Measurements from ENCODE around the gene METTL25B.

The METTL25B gene

DNA sequence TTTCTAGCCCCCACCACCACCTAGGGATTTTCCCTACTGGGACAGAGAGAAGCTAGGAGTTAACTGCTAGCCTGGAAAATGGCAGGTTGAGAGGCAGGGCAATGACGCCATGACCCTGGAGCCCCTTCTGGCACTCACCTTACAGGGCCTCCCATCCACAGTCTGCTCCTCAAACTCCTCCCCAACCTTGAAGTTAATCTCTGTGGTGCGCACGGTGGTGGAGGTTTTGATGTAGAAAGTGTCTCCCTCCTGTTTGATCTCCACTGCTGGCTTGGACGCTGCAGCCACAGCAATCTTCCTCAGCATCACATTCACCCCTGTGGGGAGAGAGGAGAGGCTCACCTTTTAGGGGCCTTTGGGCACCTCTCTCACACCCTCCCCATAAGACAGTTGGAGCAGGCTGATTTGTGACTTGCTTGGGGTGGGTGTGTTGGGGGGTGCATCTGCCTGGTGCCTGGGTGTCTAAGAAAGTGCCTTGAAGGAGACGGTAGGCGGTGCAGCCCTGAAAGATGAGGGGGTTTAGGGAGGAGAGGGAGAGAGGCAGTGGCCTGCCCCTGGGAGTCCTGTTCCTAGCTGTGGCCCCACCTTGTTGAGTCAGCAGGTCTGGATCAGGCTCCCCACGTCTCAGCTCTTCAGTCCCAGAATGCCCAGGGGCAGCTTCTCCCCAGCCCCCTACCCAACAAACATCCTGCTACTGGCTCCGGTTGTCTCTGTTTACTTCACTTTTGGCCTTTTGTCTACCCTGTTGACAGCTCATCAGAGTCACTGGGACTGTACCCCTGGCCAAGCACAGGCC, 27.3 kb upstream of the METTL25B start:
- DNase-seq (ENCODE audit: low spot score), result no peak

DNA sequence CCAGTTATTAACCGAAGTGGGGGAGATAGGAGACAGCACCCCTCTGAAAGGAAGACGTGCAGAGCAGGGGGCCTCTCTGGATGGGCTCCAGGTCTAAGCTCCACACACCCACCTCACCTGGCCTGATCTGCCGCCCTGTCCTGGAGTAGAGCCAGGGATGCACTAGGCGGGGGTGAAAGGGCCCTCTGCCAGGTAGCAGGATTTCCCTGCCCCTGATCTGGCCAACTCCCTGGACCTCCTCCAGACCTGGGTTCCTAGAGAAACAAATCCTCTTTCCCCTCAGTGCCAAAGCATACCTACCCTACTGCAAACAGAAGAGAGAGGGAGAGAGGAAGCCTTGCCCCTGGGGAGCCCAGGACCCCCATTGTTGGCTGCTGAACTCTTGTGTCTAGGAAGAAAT, 24.9 kb upstream of the METTL25B start:
- no peak for DNase-seq (ENCODE audit: low spot score)

DNA sequence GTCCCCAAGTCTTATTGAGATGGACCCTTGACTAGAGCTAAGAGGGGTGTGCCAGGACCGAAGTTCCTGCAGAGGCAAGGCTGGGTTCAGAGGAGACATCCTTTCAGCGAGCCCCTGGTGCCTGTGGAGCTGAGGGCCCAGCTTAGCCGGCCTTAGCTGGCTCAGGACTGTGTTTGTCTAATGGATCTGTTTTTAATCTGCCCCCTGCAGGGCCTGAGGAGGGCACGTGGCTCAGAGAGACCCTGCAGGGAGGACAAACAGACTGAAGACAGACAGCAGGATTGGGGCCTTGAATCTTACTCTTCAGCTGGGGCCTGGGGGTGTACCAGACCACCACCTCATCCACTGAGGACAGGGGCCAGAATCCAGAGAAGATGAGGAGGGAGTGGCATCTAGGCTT, 24.5 kb upstream of the METTL25B start:
- DNase-seq (ENCODE audit: low spot score), result no peak

DNA sequence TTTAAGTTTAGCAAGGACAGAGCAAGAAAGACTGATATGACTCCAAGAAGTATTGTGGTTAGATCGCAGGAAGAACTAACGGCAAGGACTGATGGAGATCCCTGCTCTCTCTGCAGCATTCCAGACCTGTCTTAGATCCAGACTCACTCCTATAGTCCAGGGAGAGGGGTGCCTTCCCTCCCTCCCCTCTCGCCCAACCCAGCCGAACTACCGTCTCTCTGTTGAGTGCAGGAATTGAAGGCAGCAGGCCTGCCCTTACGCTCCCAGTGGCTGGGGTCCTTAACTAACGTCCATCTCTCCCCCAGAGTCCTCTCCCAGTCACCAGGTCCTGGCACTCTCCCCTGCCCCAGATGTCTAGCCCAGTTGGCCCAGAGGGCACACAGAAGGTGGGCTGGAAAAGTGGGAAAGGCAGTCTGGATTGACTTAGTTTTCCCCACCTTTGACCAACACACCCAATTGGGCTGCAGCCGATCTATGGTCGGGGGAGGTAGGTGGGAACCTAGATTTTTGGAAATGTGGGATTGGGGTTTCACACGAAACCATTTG, 24.0 kb upstream of the METTL25B start:
- DNase-seq (ENCODE audit: low spot score), result no peak

DNA sequence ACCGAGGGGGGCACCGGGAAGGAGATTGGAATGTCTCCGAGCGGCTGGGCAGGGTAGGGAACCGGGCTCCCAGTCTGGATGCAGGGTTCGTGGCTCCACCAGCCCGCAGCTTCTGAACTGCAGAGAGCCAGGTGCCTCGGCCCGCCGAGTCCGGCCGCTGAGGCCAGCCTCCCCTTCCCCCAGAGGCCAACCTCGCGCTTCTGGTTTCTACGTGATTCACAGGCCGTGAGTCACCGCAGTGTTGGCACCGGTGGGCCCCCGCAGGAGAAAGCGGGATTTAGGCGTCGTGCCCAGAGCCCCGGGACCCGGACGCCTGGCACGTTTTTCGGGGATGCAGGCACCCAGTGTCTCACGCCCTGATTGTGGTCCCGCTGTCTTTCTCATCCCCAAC, 23.3 kb upstream of the METTL25B start:
- DNase-seq (ENCODE audit: low spot score), result no peak

DNA sequence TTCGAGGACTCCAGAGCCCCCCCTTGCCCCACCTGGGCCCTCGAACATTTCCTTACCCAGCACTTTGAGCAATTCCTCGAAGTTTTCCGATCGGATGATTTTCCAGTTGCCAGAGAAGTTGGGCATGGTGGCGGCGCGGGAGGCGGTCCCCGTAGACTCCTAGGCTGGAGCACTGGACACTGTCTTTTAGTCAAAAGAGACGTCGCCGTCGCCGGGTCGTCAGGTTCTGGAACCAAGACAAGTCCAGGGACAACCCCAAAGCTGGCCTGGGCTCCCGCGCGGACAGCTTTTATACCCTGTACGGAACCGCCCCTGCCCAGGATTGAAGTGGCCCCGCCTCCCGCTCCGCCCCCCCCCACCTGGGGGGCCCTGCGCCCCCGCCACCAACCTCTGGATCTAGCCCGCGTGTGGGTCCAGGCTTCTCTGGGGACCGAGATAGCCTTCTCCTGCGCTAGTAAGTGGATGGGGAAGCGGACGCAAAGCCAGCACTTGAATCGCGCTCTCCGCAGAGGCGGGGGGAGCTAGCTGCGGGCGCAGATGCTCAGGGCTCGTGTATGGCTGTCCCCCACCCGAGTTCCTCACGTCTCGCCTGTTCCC, 22.9 kb upstream of the METTL25B start, which contains the start of gene CRABP2:
Gene CRABP2 (minus strand): TSS at position 263 of the 597 bp plus-strand sequence. CDS start 137 bp downstream, at position 126.
- no peak for DNase-seq (ENCODE audit: low spot score)

DNA sequence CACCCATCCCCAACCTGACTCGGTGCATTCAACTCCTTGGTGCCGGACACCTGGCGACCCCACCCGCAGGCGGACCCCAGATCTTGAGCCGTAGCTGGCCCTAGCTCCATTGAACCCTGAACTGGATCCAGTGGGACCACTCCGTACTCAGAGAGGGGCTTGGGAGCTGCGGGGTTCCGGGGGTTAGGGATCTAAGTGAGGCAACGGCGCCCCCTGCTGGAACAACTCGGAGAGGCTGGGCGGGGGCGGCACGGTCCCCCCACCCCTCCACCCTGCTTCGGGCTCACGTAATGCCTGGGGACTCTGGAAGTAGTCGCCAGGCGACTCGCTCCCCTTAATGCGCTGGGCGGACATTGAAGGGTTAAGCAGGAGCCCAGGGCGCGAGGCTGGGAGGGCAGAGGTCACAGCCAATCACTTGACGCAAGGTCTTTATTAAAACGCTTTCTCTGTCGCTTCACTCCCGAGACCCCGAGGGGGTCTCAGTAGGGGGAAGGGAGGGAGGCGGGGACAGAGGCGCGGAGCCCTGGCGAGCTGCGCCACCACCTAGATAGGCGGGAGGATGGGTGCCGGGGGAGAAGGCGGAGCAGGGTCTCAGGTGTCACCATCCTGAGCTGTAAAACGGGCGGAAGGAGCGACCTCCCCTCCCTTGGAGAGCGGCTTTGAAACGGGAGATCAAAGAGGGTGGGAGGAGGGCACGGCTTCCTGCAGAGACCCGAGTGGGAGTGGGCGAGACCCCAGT, 22.2 kb upstream of the METTL25B start:
- DNase-seq (ENCODE audit: low spot score), result peak; percentile 15

DNA sequence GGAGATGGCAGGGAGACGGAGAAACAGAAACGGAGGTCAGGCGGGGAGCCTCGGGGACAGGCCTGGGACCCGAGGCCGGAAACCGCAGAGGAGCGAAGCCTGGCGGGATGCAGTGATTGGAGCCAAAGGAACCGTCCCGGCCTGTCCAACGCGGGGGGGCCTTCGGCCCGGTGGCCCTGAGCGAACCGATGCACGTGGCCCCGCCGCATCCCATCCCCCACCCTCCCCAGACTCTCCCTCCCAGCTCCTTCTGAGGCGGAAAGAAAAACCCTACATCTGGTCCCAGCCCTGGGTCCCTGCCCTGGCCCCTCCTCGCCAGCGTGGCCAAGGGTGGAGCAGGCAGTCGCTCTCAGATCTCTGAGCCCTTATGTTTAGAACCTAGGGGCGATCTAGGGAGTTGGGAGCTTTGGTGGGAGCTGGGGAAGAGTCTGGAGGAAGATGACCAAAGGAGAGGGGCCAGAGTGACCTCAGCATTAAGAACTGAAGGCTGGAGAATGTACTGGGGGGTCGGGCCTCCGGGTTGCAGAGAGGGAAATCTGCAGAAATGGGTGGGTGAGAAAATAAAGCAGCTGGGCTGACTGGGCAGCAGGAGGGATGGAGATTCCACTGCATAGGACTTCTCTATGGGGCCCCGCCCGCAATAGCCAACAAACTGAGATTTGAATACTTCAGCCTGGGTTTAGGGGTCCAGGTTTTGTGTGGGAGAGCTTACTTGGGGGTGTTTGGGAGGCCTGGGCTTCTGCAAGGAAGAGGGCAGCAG, 21.4 kb upstream of the METTL25B start:
- no peak for DNase-seq (ENCODE audit: low spot score)

DNA sequence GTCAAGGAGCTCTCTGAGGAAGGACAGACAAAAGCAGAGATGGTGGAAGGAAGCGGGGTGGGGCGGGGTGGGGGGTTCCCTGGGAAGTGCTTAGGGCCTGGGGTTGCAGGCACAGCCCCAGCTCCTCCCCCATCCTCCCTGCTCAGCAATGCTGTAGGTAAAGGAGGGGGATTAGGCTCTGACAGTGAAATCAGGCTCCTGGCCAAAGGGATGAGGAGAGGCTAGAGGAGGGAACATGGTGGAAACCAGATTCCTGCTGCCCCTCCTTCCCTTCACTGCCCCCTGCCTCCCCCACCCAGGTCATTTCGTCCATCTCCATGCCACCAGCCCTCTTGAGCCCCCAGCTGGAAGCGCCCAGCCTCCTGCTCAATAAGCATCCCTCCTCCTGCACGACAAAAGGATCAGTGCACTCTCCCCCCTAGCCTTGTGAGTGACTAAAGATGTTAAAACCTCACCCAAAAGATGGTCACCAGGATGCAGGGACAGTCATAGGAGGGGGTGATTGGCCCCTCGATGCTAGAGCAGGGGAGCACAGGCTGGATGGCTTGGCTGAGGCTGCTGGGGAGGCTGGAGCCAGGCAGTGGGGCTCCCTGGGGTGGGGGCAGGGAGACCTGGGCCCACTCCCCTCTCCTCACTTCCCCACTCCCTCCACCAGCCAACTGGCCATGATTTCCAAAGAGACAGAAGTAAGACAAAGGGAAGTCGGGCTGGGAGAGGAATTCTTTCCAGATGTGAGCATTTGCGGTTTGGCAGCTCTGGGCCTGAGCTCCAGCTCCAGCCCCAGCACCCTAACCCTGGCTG, 20.7 kb upstream of the METTL25B start:
- DNase-seq (ENCODE audit: low spot score), result no peak

DNA sequence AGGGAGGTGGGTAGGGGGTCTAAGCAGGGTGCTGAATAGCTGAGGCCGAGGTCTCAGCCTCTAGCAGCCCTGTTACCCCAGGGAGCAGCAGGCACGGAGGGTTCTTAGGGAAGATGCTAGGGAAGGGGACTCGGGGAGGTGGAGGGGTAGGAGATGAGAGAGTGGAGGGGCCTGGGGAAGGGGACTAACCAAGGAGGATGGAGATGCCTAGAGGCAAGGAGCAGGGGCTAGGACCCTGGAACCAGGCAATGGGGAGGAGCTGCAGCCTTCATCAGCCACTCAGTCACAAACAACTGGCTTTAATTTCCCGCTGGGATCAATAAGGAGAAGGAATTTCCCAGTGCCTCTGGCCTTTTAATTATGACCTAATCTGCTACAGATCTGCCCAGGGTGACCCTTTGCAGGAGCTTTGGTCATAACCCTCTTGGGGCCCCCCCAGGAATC, 20.0 kb upstream of the METTL25B start:
- DNase-seq (ENCODE audit: low spot score), result no peak

DNA sequence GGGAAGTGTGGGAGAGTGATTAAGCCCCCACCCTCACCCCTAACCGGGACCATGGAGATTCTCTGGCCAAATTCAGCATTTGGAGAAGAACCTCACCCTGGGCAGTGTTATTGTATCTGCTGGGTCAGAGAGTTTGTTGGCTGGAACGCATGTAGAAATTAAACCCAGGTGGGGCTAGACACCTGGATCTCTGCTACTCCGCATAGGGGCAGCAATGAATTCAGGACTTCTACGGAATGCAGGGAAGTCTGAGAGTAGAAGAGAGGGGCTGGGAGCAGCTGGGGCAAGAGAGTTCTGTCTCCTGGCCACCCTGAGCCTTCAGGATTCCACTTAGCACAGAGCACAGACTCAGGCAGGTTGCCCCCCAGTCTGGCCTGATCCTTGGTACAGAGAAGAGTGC, 19.2 kb upstream of the METTL25B start:
- DNase-seq (ENCODE audit: low spot score), result no peak

DNA sequence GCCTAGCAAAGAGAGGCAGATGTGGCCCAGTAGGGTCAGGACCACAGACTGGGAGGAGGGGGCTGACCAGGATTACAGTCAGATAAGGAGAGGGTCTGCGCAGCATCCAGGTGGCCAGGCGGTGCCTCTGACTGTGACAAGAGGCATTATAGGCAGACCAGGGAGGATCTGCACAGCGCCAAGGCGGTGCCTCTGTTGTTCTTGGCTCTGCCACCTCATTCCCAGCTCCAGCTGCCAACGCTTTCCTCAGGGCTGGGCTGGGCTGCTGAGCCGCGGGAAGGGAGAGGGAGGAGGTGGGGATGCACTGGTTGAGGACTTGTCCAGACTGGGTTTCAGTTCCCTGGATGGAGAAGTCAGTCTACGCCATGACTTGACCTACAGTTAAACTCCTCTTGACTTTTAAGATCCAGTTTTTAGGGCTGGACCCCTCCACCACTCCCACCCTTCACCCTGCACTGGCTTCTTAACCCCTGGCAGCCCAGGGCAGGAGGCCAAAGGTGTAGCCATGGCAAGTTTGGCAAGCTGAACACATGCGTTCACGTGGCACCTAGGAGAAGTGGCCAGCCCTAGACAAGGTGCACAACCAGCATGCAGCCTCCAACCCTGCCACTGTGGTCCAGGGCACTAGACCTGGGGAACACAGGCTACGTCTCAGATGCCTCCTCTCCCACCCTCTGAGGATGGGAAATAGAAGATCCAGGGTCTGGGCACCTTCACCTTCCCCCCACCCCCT, 18.3 kb upstream of the METTL25B start:
- DNase-seq (ENCODE audit: low spot score), result no peak

DNA sequence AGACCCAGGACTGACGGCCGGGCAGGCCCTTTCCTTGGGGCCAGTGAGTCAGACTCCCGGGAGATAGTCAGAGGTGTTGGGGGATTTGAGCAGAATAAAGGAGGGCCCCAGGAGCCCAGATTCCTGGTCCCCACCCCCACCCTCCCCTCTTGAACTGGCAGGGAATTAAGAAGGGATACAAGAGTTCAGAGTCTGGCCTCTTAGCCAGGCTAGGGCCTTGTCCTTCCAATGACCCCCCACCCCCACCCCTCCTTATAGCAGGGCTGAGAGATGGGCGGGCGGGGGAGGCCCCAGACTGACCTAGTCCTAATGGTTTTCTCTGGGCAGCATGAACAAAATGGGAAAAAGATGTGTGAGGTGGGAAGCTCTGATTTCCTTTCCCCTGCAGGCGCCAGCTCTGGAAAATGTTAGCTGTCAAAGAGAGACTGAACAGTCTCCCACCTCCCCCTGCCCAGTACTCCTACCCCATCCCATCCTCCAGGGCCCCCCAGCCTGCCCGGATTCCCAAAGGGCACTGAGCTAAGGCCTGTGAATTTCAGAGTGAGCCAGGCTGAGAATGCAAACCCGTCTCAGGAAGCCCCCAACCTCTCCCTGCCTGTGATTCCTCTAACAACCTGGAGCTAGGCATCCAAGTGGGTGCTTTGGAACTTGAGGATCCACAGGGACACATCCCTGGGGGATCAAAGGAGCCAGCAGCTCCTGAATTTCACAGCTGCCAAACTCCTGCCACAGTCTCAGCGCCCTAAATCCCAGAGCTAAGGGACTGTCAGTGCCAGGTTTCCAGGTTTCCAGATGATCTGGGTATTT, 17.1 kb upstream of the METTL25B start:
- no peak for DNase-seq (ENCODE audit: low spot score)

DNA sequence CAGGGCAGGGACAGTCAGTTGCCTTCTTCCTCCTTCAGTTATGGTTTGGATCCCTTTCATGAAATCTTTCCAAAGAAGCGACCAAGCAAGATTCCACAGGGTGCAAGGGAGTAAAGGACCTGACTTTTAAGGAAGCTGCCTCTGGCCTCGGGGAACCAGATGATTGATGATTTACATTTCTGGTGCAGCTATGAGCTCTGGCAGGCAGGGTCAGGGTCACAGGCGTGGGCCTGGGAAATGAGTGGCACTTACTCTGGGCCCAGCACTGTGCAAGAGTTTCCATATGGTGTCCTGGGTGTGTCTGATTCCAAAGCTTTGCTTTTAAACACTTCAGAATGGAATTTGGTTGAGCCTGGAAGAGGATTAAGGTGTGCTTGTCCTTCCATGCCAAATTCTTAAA, 15.6 kb upstream of the METTL25B start:
- no peak for DNase-seq (ENCODE audit: low spot score)

DNA sequence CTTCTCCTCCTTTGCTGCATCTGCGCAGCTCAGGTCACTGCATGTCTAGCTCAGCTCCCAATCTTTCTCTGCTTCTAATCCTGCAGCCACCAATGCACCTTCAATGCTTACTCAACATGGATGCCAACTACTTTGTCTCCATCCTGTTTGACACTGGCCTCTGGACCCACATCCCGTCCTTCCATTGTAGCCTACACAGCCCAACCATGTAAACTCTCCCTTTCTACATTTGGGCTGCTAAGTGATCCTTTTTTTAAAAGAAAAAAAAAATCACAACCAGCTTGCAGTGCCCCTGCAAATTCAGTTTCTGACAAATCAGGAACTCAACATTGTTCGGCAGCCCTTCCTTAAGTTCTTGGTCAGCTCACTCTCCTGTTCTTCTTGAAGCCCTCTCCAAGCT, 13.4 kb upstream of the METTL25B start:
- no peak for DNase-seq (ENCODE audit: low spot score)

DNA sequence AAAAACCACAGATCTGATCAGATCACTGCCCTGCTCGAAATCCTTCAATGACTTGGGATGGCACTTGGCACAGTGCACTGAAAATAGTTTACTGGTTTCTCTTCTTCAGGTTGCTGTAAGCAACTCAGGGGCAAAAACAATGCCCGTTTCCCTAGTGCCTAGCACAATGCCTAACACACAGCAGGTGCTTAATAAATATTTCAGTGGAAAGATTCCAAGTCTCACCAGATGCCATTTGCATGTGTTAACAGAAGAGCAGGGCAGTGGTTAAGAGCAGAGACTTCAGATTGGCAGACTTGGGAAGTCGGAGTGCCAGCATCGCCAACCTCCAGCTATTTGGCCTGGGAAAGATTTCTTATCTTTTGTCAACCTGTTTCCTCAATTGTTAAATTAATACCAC, 10.9 kb upstream of the METTL25B start:
- no peak for DNase-seq (ENCODE audit: low spot score)

DNA sequence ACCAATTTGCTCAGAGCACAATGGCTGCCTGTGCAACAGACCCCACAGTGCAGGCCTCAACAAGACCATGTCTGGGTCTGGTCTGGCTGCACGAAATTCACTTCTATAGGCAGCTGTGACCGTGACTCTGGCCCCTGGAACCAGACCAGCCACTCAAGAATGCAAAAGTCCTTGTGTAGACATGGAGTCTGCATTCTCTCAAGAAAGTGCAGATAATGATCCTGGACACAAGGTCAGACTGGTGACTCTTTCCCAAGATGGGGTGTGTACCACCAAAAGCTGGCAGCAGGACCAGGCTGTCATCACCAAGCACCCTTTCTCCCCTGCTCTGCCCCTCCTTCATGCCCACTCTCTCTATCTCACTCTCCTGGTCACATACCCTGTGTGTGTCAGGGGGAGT, 7.1 kb upstream of the METTL25B start:
- DNase-seq (ENCODE audit: low spot score), result no peak

DNA sequence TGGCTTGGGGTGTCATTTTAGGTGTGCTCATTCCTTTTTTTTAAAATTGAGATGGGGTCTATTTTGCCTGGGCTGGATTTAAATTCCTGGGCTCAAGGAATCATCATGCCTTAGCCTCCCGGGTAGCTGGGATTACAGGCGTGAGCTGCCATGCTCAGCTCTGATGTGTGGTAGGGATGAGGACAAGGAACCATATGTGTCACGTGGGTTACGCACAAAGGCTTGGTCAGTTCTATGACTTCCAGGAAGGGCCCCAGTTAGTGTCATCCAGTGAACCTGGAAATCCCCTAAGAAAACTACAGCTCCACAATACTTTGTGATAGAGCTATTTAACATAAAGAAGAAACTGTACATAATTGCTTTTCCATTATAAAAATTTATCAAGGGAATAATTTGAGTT, 6.7 kb upstream of the METTL25B start:
- DNase-seq (ENCODE audit: low spot score), result no peak

DNA sequence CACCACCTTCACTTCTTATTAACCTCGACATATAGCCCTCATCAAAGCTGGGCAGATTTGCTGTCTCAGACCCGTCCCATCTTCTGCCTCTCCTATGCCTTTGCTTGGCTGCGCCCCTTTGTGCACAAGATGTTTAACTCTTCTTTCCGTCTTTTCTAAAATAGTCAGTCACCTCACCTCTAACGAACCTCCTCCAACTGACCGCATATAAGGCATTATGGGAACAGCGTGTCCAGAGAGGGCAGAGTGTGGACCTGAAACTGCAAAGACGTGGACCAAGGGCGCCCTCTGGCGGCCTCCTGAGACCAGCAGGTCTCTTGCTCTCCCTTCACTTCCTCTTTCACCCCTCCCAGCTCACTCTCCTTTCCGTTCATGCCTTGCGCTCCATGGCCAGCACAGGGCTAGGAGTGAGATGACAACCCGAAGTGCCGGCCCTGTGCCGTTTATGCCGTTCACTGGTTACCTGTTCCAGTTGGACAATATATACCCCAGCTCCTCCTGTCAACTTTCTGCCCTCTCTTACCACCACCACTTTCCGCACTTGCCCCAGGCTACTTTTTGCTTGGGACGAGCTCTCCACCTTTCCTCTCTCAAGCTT, 2.5 kb upstream of the METTL25B start:
- DNase-seq (ENCODE audit: low spot score), result peak; percentile 93

Data from hematopoietic multipotent progenitor cell treated with erythropoietin and hydrocortisone succinate and interleukin-3 and kit ligand, for 17 days (in vitro differentiated cells).